Fibroblast of lung (primary cell): ENCODE measurements around the gene HMBS.

Experiments used
- CTCF ChIP-seq, 2 donors: IDR thresholded peaks in 1 of 2; conservative IDR thresholded peaks in 1 of 2; 1 replicate in 1 of 2; 2 replicates in 1 of 2; pipeline ENCODE4 v1.5.1; 2011 to 2012; ENCODE audit warnings: low read length in 2 of 2, control low read depth in 1 of 2, inconsistent platforms in 1 of 2, low read depth in 1 of 2, mild to moderate bottlenecking in 1 of 2
- EZH2 ChIP-seq: IDR thresholded peaks from 2 replicates; pipeline ENCODE4 v1.5.1; 2012; ENCODE audit warnings: low read length, control low read depth, mild to moderate bottlenecking; ENCODE audit errors: missing control alignments

GRCh38 chr11:119116235-119116594, 31.5 kb downstream of the HMBS start:
- TF ChIP-seq CTCF (conservative IDR thresholded peaks at IDR 0.05 in 1 of 2, IDR thresholded peaks at IDR 0.05 in 1 of 2; ENCODE audit: low read depth in 1 of 2, low read length in 2 of 2) (no peak), EZH2 (no peak)
